GM23338 (cell line): ENCODE results near the gene GRN.
"Not testable (repeated sequence)": the region's sequence is repeated elsewhere in the genome, so short reads cannot be mapped to it uniquely, and the experiment has no call there.

Source experiments
- EZH2 ChIP-seq: fragments of 200-600 bp; sonication (generic); IDR thresholded peaks from one replicate; pipeline ENCODE4 v1.8.0; 2017; ENCODE audit warnings: antibody characterized with exemption, mild to moderate bottlenecking, low read depth; ENCODE audit not compliant: unreplicated experiment
- EZH2phosphoT487 ChIP-seq: fragments of 200-600 bp; sonication (generic); IDR thresholded peaks from one replicate; pipeline ENCODE4 v1.8.1; 2018; ENCODE audit warnings: antibody characterized with exemption; ENCODE audit not compliant: unreplicated experiment
- JUNB ChIP-seq: IDR thresholded peaks from one replicate; pipeline ENCODE4 v1.6.1; 2016; ENCODE audit warnings: antibody characterized with exemption; ENCODE audit not compliant: unreplicated experiment
- POLR2AphosphoS5 ChIP-seq: IDR thresholded peaks from 2 replicates; pipeline ENCODE4 v1.6.1; 2016; ENCODE audit warnings: antibody characterized with exemption, low read depth
- ZNF331 ChIP-seq: fragments of 250-450 bp; sonication (Bioruptor Pico); IDR thresholded peaks from 2 replicates; pipeline ENCODE4 v1.5.0; 2020; ENCODE audit warnings: low read depth, mild to moderate bottlenecking, moderate library complexity
- ZNF462 ChIP-seq: fragments of 250-450 bp; sonication (Bioruptor Pico); IDR thresholded peaks from 2 replicates; pipeline ENCODE4 v1.5.0; 2020; ENCODE audit warnings: mild to moderate bottlenecking, moderate library complexity
- TF ChIP-seq, protein P1 (sequence below), 2 experiments: fragments of 200-600 bp in 1 of 2; sonication (generic) in 1 of 2; conservative IDR thresholded peaks; 2 replicates each; pipeline versions ENCODE4 v1.5.1 to v1.6.1; 2016 to 2017; ENCODE audit warnings: antibody characterized with exemption in 2 of 2, low read depth in 2 of 2, mild to moderate bottlenecking in 2 of 2, moderate library complexity in 1 of 2

DNA sequence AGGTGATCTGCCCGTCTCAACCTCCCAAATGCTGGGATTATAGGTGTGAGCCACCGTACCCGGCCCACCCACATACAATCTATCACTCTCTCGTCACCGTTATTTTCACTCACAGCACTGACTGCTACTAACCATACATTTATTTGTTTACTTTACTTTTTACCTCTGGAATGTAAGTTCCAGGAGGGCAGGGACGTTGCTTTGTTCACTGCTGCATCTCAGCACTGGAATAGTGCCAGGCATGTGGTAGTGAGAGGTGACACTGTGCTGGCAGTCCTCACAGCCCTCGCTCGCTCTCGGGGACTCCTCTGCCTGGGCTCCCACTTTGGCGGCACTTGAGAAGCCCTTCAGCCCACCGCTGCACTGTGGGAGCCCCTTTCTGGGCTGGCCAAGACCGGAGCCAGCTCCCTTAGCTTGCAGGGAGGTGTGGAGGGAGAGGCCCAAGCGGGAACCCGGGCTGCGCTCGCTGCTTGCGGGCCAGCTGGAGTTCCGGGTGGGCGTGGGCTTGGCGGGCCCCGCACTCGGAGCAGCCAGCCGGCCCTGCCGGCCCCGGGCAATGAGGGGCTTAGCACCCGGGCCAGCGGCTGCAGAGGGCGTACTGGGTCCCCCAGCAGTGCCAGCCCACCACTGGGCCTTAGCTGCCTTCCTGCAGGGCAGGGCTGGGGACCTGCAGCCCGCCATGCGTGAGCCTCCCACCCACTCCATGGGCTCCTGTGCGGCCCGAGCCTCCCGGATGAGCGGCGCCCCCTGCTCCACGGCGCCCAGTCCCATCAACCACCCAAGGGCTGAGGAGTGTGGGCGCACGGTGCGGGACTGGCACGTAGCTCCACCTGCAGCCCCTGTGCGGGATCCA lies 23.5 kb downstream of the GRN start:
- TF ChIP-seq, protein P1, sequence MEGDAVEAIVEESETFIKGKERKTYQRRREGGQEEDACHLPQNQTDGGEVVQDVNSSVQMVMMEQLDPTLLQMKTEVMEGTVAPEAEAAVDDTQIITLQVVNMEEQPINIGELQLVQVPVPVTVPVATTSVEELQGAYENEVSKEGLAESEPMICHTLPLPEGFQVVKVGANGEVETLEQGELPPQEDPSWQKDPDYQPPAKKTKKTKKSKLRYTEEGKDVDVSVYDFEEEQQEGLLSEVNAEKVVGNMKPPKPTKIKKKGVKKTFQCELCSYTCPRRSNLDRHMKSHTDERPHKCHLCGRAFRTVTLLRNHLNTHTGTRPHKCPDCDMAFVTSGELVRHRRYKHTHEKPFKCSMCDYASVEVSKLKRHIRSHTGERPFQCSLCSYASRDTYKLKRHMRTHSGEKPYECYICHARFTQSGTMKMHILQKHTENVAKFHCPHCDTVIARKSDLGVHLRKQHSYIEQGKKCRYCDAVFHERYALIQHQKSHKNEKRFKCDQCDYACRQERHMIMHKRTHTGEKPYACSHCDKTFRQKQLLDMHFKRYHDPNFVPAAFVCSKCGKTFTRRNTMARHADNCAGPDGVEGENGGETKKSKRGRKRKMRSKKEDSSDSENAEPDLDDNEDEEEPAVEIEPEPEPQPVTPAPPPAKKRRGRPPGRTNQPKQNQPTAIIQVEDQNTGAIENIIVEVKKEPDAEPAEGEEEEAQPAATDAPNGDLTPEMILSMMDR (conservative IDR thresholded peaks at IDR 0.05; ENCODE audit: low read depth in 2 of 2), result 0 out of 4 replicates have a peak, but pooled peaks of 1 of the 2 experiments have one; percentile 14
- not testable (repeated sequence) for TF ChIP-seq EZH2; POLR2AphosphoS5; ZNF462 (CRISPR knock-in tag); JUNB; EZH2phosphoT487; ZNF331 (CRISPR knock-in tag)
